ENCODE measurements around the gene TBC1D9. TPM values are rescaled to one million over a fixed set of nuclear protein-coding genes. Genes with fewer than 3 reads are reported as not detected.

The TBC1D9 gene
- total RNA-seq, 6 experiments from 2014 or later, result 6.6 to 17.9 (median 9.4) TPM

DNA sequence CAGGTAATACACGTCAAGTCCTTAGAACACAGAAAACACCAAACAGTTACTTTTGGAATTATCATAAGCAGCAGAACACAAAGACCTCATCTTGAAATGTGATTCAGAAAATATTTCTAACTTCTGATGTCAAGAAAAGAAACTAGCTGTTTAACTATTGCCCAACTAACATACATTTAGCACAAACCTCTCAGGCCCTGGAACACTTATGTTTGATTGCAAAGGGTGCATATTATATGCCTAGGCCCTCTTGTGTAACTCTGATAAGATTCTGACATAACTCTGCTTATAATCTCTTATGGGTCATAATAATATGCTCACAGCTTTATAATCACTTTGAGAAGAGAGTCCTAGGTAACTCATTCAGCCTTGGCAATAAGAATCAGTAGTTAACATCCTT, 62.6 kb downstream of the TBC1D9 start:
- Histone ChIP-seq H3K4me3 (no peak overlapping the region), H3K36me3 (no peaks in the 10 kb centered on the region), H3K4me1 (no peaks in the 10 kb centered on the region), H3K27me3 (no peaks in the 10 kb centered on the region), H3K27ac (no peak overlapping the region), H3K9me3 (no peaks in the 10 kb centered on the region)
- no peak for ATAC-seq
- intact Hi-C loops (cut with DNase I), result no loop called here
- TF ChIP-seq, protein P1, sequence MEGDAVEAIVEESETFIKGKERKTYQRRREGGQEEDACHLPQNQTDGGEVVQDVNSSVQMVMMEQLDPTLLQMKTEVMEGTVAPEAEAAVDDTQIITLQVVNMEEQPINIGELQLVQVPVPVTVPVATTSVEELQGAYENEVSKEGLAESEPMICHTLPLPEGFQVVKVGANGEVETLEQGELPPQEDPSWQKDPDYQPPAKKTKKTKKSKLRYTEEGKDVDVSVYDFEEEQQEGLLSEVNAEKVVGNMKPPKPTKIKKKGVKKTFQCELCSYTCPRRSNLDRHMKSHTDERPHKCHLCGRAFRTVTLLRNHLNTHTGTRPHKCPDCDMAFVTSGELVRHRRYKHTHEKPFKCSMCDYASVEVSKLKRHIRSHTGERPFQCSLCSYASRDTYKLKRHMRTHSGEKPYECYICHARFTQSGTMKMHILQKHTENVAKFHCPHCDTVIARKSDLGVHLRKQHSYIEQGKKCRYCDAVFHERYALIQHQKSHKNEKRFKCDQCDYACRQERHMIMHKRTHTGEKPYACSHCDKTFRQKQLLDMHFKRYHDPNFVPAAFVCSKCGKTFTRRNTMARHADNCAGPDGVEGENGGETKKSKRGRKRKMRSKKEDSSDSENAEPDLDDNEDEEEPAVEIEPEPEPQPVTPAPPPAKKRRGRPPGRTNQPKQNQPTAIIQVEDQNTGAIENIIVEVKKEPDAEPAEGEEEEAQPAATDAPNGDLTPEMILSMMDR (IDR thresholded peaks at IDR 0.05), result no peak
- no peak for TF ChIP-seq POLR2A (IDR thresholded peaks at IDR 0.05)
- DNase-seq, result no peak
- WGBS (ENCODE audit: insufficient coverage, low coverage, low lambda C conversion rate, missing lambda C conversion rate), result 89% methylated on average over 1 of the region's 1 CpG

DNA sequence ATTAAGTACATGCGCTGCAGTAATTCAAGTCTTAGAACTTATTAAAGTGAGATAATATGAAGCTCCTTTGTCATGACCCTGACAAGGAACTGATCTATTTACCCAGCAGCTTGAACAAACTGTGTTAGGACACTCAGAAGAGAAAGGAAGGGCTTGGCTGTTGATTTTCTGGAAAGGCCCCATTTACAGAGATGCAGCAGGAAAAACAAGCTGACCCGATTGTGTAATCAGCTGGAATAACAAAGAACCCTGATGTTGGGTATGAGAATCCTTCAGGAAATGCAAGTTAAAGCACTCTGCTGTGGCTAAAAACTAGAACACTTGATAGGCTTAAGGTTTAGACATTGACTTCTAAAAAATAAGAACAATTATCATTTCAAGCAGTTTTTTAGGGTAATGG, 64.8 kb downstream of the TBC1D9 start:
- WGBS (ENCODE audit: insufficient coverage, low coverage, low lambda C conversion rate, missing lambda C conversion rate), result 56% methylated on average over 2 of the region's 2 CpGs
- TF ChIP-seq, protein P1 (IDR thresholded peaks at IDR 0.05), result no peak
- ATAC-seq, result peak; percentile 63 to 84 (median 67)
- no peaks in the 10 kb centered on the region for H3K4me1 ChIP-seq
- H3K9me3 ChIP-seq, result no peaks in the 10 kb centered on the region
- no peak for DNase-seq
- H3K4me3 ChIP-seq, result no peak overlapping the region
- intact Hi-C loops (cut with DNase I), result no loop called here
- no peaks in the 10 kb centered on the region for H3K27me3 ChIP-seq
- H3K27ac ChIP-seq, result no peak overlapping the region
- H3K36me3 ChIP-seq, result no peaks in the 10 kb centered on the region

DNA sequence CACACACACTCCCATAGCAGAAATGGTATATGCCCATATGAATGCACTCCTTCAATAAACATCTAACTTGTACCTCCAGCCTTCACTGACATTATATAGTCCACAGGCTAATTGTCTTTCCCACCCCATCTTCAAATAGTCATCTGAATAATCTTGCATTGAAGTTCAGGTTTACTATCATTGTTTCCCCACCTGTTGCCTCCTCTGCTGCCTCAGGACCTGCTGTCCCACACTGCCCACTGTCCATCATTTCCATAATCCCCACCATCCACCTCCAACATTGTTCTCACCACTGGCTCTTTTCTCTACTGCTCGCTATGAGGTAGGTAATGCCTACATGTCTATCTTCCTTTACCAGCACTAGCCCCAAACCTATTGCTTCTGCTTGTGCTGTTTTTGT, 66.1 kb downstream of the TBC1D9 start:
- no peaks in the 10 kb centered on the region for H3K9me3 ChIP-seq
- H3K4me1 ChIP-seq, result no peaks in the 10 kb centered on the region
- TF ChIP-seq, protein P1 (IDR thresholded peaks at IDR 0.05), result no peak
- TF ChIP-seq POLR2A (IDR thresholded peaks at IDR 0.05), result no peak
- no peak for ATAC-seq
- no peak overlapping the region for H3K27ac ChIP-seq
- intact Hi-C loops (cut with DNase I), result no loop called here
- no peak for DNase-seq
- no peaks in the 10 kb centered on the region for H3K27me3 ChIP-seq
- H3K36me3 ChIP-seq, result no peaks in the 10 kb centered on the region
- H3K4me3 ChIP-seq, result no peak overlapping the region
- 91% methylated on average over 1 of the region's 1 CpG for WGBS (ENCODE audit: insufficient coverage, low coverage, low lambda C conversion rate, missing lambda C conversion rate)

DNA sequence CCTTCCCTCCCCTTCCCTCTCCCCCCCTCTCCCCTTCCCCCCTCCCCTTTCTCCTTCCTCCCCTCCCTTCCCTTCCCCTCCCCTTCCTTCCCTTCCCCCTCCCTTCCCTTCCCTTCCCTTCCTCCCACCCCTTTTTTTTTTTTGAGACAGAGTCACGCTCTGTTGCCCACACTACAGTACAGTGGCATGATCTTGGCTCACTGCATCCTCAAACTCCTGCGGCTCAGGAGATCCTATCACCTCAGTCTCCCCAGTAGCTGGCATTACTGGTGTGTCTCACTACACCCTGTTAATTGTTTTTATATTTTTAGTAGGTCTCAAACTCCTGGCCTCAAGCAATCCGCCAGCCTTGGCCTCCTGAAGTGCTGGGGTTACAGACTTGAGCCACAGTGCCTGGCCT, 66.6 kb downstream of the TBC1D9 start:
- 82% methylated on average over 3 of the region's 3 CpGs for WGBS (ENCODE audit: insufficient coverage, low coverage, low lambda C conversion rate, missing lambda C conversion rate)
- no peak overlapping the region for H3K27ac ChIP-seq
- intact Hi-C loops (cut with DNase I), result no loop called here
- no peaks in the 10 kb centered on the region for H3K36me3 ChIP-seq
- ATAC-seq, result no peak
- no peaks in the 10 kb centered on the region for H3K27me3 ChIP-seq
- TF ChIP-seq, protein P1 (IDR thresholded peaks at IDR 0.05), result no peak
- no peak for TF ChIP-seq POLR2A (IDR thresholded peaks at IDR 0.05)
- H3K4me3 ChIP-seq, result no peak overlapping the region
- H3K9me3 ChIP-seq, result no peaks in the 10 kb centered on the region
- DNase-seq, result no peak
- no peaks in the 10 kb centered on the region for H3K4me1 ChIP-seq

All from right lobe of liver (tissue), 6 donors.